ENCODE data around the gene STRADA.

Gene STRADA

DNA sequence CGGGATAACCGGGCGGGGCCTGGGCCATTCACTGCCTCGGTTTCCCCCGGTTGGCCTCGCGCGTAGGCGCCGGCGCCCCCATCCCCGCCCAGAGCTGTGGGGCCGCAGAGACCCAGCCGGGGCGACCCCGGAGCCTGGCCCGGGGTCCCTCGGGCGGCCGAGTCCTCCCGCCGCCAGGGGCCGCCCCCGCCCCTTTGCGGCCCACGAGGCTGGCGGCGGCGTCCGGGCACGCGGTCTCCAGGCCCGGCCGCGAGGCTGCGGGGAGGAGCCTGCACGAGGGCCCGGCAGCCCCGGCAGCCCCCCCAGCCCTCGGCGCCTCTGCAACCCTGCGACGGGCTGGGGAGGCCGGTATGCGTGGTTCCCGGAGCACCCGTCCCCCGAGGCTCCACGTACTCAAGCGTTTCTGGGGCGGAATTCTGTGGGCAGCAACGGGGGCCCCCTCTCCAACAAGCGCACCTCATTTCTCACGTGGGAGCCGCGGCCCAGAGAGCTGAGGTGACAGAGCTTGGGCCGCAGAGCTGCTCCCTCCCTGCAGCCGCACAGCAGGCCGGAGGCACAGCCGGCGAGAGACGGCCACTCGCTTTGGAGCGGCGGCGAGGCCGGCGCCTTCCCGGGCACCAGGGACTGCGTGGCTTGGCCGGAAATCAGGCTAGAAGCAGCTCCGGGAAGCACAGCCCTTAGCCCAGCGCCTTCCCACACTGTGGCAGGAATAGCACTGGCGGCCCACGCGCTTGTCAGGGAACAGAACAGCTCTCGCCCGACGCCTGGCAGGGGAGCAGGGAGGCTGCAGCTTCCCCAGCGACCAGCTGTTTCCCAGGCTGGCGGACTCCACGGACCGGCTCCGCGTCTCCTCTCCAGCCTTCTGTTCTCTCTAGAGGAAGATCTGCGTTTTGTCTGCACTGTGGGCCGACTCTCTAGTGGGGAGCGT is 40.8 kb downstream of the STRADA start:
- peak; percentile 75 for DNase-seq

- DNase-seq: peak; percentile 80
Measured at GRCh38 chr17:63699638-63700527, 41.7 kb downstream of the STRADA start, which contains the start of gene LIMD2. Gene LIMD2, minus strand, starts transcription at chr17:63700125. Its CDS starts 827 bp downstream, at chr17:63699298.

GRCh38 chr17:63698886-63699637 is 42.5 kb downstream of the STRADA start:
- peak; percentile 92 for DNase-seq

DNA sequence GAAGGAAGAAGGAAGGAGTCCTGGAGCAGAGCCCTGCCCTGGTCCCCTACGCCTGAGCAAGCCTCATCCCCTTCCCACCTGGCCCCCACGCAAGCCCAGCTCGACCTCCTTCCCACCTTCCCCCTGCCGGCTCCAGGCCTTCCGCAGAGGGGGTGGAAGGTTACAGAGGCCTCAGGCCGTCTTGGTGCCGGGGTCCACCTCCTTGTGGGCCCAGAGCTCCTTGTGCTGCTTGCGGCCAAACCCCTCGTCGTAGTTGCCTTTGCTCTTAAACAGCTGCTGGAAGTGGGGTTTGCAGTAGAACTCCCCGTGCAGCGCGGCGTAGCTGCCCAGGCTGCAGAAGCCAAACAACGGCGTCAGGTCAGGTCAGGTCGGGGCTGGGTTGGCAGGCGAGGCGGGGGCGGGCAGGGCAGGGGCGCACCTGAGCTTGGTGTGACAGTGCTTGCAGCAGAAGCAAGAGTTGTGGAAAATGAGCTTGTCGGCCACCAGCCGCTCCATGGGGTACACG is 43.2 kb downstream of the STRADA start:
- no peak for DNase-seq

- DNase-seq: peak; percentile 37
Measured at GRCh38 chr17:63697341-63698286, 44.0 kb downstream of the STRADA start.

GRCh38 chr17:63696381-63696961 is 45.1 kb downstream of the STRADA start:
- no peak for DNase-seq

GRCh38 chr17:63695889-63696288 is 45.7 kb downstream of the STRADA start:
- DNase-seq: no peak

DNA sequence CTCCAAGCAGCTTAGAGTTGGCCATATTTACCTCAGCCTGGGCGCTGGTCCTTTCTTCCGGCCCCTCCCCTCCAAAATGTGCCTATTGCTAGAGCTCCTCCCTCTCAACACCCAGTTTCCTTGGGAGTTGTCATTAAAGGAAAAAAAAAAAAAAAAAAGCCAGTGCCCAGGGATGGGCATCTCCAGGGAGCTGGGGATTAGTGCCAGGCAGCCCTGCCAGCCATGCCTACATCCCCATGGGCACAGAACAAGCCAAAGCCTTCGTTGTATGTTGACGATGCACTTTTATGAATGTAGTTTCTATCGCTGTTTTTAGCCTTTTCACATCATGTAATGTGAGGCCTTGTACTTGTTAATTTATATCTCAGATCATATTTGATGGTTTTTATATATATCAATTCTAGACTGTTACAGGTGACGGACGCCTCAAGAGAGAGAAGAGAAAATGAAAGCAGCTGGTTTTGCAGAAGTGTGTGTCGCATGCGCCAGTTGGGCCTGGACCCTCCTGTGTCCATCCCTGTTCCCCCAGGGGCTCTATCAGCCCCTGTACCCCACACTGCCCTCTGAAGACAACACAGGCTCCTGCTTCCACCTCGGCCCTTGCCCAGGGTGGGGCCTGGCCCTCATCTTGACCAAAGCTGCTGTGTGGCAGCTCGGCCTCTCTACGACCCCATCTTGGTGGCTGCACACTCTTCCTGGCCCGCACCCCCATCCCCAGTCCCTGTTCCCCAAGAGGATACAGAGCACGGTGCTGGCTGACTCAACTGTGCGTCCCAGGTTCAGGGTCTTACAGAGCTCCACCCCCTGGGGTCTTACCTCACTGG is 46.4 kb downstream of the STRADA start:
- DNase-seq: no peak

GRCh38 chr17:63694229-63694949 is 47.2 kb downstream of the STRADA start:
- no peak for DNase-seq

- DNase-seq: no peak
Measured at GRCh38 chr17:63693411-63694113, 48.0 kb downstream of the STRADA start.

DNA sequence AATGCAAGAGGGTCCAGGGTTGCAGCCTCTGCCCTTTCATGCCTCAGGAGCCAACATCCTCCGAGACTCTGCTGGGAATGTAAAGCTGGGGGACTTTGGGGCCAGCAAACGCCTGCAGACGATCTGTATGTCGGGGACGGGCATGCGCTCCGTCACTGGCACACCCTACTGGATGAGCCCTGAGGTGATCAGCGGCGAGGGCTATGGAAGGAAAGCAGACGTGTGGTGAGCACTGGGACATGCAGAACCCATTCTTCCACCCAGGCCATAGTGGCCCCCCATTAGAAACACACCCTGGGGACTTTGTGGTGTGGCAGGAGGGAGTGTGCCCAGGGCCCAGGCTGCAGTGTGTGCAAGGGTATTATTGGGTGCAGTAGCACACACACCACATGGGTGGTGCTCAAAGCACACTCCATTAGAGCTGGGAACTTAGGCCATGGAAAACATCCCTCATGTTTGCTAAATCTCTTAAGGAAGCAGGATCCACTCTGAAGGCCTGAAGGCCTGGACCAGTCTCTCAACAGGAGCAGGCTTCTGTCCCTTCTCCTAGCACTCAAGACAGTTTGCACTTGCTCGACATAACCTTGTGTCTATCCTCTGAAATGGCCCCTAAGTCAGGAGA is 49.3 kb downstream of the STRADA start:
- no peak for DNase-seq

DNA sequence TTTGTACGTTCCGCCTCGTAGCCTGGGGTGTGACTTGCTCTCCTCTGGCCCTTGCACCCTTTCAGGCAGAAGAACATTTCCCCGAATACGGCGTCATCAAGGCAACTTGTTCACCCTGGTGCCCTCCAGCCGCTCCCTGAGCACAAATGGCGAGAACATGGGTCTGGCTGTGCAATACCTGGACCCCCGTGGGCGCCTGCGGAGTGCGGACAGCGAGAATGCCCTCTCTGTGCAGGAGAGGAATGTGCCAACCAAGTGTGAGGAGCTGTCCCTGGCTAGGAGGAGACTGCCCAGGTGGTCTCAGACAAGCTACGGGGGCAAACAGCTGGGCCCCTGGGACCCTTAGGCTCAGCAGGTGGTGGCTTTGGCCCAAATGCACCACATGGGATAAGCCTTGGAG is 52.1 kb downstream of the STRADA start:
- no peak for DNase-seq

GRCh38 chr17:63688396-63689020 is 53.1 kb downstream of the STRADA start:
- DNase-seq: no peak

DNA sequence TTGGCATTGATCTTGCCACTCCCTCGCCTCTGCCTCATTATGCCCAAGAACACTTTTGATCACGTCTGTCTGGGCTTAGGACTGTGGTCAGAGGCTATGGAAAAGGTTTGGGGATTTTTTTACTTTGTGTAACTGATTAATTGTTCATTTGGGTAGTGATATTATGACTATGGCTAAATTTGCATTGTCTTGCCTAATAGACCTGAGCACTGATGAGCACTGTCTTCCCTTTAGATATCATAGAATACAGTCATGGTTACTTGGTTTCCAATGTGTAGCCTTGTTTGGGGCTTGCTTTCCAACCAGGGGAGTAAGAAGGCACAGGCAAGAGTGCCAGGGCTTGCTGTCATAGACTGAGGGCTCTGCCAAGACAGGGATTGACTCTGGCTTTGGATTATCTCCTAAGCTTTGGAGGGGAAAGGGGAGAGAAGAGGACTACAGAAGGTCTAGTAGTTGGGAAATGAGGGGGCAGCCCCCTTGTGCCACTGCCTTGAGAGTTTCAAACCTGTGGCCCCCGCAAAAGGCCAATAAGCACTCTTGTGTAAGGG is 55.4 kb downstream of the STRADA start:
- no peak for DNase-seq

- no peak for DNase-seq
Measured at GRCh38 chr17:63685578-63685977, 56.0 kb downstream of the STRADA start.

DNA sequence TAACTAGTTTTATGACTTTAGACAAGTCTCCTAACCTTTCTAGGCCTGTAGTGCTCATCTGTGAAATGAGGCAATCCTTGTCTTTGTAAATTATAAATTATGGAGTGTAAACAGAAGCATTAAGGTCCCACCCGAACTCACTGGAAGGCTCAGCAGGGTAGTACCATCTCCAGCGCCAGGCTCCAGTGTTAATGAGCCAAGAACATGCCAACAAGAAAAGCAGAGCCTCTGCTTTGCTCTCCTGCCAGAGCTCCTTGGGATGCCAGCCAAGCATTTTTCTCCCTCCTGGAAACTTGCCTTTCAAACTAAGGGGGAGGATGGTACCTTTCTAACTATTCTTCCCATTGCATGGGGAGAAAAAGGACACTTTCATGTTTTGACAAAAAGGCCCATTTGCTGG is 56.6 kb downstream of the STRADA start:
- DNase-seq: no peak

GRCh38 chr17:63682981-63683380 is 58.6 kb downstream of the STRADA start:
- no peak for DNase-seq

Data from NK-92 treated with Interleukin-12 subunit alpha and Interleukin-12 subunit beta, amount 100 ng/mL, for 24 hours (cell line).